HG03097 (cell line): ENCODE results near the gene PRKG1.
"Not testable (repeated sequence)": the region's sequence is repeated elsewhere in the genome, so short reads cannot be mapped to it uniquely, and the experiment has no call there.

Source experiments
- ATAC-seq: cut with Tn5 transposase; IDR thresholded peaks from one replicate; pipeline ENCODE4 v1.9.1; 2021; ENCODE audit not compliant: unreplicated experiment, low FRiP score

PRKG1 gene

GRCh38 chr10:52011118-52011517 lies 936.8 kb downstream of the PRKG1 start:
- no peak for ATAC-seq

GRCh38 chr10:52019077-52019555 lies 944.8 kb downstream of the PRKG1 start:
- no peak for ATAC-seq

DNA sequence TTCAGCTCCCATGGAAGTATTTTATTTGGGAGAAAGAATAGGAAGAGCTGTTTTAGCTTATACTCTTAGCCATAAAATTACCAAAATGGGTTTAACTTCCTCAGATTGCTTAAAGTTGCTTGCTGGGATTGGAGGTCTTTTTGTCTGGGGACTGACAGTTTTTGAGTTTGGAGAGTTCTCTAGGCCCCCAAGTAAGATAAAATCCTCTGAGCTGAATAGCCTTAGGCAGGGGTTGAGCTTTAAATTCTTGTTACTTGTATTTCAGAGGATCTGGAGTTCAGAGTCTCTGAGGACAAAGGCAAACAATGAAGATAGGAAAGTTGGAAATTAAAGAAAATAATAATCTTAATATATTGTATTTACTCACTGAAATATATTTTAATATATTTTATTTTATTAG lies 945.4 kb downstream of the PRKG1 start:
- no peak for ATAC-seq

DNA sequence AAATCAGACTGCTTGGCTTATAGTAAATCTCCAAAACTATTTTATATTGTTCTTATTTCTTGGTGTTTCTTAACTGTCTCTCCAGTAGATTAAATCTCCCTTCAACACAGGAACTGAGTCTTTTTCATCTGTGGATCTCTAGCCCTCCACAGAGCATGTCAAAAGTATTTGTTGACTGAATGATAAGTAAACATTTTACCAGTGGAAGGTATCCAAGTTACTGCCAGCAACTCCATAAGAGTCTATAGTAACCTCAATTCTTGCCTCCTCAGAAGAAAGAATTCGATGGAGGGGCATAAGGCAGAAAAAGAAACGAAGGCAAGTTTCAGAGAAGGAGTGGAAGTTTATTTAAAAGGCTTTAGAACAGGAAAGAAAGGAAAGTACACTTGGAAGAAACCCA lies 945.9 kb downstream of the PRKG1 start:
- no peak for ATAC-seq

DNA sequence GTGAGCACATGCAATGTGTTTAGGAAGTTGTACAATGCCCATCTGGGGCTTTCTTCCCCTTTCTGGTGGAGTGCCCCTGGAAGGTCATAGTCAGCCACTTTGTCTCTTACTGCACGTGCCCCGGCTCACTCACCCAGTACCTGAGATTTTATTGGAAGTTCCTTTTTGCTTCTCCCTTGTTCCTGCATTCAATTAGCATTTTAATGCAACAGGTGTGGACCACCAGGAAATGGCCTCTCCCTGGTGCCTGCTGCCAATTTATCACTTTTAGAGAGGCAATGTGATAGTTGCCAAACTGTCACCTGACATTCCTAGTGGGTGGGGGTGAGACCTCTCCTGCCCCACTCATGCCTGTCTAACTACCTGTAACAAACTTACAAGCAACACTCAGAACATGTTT lies 946.4 kb downstream of the PRKG1 start:
- ATAC-seq: no peak

DNA sequence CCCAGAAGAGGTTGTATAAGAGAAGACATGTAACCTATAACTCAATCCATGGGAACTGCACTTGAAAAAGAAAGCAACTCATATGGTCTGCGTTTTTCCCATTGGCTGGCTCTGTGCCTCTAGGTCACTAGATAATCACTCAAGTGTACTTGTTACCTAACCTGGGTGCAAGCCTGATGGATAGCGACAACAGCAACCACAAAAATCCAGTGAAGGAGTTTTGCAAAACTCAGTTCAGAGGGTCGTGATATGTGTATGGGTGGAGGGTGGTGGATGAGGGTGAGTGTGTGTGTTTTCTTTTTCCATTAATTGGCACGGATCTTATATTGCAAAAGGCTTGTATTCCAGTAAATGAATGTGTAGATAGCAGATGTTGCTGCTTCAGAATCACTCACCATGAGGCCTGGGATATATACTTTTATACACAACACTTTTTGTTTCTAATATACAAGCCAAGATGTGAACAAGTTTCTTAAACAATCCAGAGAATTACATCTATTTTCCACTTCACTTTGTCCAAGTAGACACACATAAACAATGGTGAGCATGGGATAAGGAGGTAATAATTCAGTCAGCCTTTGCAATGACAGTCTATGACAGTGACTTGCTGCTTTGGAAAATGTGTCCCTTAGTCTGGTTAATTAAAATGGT lies 952.9 kb downstream of the PRKG1 start:
- no peak for ATAC-seq

DNA sequence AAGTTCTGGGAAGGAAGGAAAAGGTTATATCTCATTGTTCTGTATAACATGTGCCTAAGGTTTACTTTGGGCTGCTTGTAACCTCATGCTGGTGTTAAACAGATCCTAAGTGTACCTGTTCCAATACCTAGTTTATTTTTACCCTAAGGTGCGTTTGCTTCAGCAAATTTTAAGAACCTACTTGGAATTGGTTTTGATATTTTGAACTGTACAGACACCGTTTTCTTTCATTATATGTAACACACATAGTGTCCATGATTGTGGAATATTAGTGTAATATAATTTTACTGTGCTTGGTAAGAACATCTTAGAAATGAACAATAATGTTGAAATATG lies 954.2 kb downstream of the PRKG1 start:
- no peak for ATAC-seq

GRCh38 chr10:52029628-52030027 lies 955.3 kb downstream of the PRKG1 start:
- no peak for ATAC-seq

DNA sequence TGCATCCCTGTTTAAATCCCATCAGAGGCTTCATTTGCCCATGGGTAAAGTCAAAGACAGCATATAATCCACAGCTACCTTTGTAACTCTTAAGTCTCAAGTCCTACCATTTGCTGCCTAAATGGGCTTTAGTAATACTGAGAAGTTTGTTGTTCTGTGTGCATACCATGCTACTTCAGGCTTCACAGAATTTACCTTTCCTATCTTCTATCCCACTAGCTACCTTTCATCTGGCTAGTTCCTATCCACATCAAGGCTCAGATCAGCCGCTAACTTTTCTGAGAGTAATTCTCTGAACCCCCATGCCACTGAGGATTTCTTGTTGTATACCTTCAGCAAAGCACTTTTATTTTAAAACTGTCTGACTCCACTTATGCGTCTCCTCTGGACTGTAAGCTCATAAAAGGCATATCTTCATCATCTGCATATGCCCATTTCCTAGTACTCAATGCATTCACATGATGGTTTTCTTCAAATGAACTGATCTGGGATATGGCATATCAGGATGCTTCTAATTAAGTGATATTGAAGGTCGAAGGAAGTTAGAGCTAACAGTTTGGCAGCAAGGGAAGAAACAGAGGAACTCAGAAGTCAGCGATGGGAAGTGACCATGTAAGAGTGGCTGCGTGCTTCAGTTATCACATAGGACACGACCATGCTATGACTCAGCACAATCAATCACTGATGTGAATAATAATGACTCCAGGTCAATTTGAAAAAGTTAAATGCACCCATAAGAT lies 955.9 kb downstream of the PRKG1 start:
- no peak for ATAC-seq

GRCh38 chr10:52030975-52031374 lies 956.7 kb downstream of the PRKG1 start:
- ATAC-seq: no peak

DNA sequence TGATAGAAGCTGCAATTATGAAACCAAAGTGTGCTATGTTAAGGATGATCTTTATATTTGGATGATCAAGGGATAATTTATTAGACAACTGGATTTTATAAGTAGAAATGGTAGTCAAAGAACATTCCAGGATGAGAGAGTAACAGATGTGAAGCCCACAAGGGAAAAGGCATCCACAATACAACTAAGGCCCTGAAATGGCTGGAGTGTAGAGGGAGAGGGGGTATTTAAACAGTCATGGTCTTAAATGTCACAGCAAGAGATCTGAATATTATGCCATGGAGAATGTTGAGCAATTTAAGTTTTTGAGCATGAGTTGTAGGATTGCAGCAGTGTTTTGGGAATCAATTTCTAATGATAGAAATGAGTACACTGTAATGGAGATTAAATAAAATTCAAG lies 957.5 kb downstream of the PRKG1 start:
- no peak for ATAC-seq

DNA sequence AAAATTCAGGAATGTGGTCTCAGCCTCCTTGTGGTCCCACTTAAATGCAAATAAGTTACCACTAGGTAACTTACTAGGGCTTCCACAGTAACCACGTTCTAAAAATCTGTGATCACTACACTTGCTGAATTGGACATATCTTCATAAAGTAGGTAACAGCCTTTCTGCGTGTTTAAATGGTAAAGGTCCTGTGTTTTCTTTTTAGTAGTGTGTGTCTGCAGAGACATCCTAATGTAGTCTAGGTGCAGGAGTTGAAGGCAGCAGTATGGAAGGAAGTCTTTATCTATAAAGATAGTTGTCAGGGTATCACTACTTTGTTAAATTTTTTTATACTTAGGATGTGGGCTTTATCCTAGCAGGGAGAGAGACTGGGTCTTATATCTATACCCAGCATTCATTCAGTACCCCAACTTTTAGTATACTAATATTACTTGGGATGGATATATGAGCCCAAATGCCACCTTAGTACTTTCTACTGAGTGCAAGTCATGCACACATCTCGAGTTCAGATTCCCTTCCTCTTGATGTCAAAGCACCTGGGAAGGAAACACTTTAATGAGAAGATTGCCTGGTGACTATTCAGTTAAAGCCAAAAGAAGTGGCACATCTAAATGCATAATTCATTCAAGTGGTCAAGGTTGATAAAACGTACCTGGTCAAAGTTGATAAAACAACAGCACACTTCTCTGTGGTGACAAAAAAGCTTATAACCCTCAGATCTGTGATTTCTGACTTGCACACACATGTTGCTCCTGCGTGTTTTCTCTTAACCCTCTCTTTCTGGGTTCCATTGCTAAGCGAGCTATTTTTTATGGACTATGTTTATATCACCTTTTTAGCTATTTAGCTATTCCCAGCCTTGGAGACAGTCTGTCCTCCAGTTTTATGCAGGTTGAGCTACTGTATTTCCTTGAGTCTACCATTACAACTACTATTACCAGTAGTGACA lies 958.7 kb downstream of the PRKG1 start:
- ATAC-seq: no peak

DNA sequence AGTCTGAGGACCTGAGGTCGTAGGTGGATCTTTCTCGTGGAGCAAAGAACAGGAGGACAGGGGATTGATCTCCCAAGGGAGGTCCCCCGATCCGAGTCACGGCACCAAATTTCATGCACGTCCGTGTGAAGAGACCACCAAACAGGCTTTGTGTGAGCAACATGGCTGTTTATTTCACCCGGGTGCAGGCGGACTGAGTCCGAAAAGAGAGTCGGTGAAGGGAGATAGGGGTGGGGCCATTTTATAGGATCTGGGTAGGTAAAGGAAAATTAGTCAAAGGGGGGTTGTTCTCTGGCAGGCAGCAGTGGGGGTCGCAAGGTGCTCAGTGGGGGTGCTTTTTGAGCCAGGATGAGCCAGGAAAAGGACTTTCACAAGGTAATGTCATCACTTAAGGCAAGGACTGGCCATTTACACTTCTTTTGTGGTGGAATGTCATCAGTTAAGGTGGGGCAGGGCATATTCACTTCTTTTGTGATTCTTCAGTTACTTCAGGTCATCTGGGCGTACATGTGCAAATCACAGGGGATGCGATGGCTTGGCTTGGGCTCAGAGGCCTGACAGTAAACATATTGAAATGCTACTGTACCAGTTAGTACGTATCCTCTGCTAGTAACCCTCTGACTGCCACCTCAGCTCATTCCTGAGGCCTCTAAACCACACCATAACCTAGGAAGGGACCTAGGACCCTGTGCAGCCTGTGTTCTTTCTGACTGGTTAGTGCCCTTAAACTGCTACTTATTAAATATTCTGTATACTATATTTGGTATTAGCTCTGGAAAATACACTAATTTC lies 964.9 kb downstream of the PRKG1 start:
- not testable (repeated sequence) for ATAC-seq

DNA sequence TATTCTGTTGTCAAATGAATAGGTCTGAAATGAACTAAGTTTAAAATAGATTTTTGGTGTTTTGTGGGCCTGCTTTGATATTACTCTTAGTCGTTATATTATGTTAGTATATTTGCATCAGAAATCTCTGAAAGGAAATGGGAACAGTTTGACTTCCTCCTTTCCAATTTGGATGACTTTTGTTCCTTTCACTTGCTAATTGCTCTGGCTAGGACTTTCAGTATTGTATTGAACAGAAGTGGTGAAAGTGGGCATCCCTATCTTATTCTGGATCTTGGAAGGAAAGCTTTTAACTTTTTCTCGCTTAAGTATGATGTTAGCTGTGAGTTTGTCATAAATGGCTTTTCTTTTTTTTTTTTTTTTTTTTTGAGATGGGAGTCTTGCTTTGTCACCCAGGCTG lies 966.2 kb downstream of the PRKG1 start:
- no peak for ATAC-seq

DNA sequence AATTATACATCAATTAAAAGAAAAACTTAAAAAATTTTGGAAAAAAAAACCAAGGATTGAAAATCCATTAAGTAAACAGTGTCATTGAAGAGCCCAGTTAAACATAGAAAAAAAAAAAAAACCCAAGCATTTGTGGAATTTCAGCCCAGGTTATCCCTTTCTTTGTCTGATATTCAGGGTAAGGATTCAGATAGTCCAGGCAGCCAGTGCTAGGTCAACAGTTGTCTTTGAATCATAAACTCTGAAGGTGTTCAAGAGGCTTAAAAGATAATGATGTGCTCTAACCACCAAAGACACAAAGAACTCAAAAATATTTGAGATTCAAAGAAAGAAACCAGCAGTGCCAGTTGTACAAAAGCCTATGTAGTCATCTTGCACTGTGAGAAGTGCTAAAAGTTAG lies 969.5 kb downstream of the PRKG1 start:
- no peak for ATAC-seq

DNA sequence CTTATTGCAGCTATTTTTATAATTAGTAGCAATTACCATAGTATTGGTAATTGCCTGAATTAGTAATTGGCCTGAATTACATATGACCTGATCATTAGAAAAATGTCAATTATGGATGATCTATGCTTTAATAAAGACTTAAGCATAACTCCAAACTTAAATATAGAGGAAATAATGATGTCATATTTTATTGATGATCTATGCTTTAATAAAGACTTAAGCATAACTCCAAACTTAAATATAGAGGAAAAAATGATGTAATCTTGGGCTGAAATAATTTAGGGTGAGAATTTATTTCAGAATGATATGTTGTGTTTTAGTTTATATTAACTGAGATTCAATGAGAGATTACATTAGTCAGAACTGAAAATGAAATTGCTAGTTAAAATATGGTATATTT lies 973.8 kb downstream of the PRKG1 start:
- ATAC-seq: no peak

DNA sequence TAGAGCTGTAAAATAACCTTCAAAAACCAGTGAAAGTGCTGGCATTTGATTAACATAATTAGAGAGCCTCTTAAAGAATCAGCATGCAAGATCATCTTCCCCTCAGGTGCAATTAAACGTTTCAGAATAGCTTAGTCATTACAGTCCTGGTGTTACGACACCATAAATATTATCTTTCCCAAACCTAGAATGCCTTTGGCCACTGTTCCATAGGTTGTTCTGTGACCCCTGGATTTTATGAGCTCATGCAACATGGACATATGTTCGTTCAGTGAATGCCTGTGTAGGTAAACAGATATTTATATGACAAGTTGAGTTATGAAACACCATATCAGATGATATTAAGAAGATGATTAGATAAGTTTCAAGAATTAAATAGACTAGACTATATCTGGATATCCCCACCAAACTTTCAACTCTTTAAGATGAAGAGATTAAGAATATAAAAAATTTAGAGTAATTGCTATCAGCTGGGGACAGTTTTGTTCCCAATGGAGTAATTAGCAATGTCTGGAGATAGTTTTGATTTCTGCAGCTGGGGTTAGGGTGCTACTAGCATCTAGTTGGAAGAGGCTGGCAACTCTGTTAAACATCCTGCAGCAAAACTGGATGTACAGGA lies 976.3 kb downstream of the PRKG1 start:
- ATAC-seq: no peak

DNA sequence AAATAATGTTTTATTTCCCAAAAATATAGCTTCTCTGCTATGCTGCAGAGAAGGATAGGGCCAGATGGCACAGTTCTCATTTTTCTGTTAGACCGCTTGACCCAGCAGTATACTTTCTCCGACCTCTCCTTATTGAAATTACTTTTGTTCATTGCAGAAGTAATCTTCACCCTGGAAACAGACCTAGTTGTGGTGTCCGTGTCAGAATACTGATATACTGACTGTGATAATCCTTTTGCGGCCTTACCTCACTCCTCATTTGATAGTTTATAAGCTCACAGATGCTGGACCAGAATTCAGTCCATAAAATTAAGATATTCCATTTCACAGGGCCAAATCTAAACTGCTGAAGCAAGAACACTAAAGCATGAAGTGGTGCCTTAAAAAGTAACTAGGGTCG lies 979.2 kb downstream of the PRKG1 start:
- ATAC-seq: no peak

DNA sequence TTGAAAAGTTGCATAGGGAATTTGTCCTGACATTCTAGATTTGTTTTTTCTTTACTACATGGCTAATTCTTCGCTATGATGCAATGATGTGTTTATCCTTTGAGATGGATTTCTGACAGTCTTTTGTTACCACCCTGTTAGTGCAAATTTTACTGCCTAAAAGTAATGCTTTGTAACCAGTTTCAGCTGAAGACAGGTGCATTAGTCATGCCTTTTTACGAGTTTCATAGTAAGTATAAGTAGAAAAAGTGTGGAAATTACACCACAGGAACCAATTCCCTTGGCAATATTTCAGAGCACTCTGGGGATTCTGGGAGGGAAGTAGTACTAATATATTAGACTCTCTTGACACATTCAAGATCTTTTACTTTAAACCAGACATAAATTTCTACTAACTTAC lies 982.0 kb downstream of the PRKG1 start:
- ATAC-seq: no peak

GRCh38 chr10:52059089-52059488 lies 984.8 kb downstream of the PRKG1 start:
- ATAC-seq: no peak
